ENCODE measurements around the gene GTF3C5.
"Not testable (repeated sequence)": the region's sequence is repeated elsewhere in the genome, so short reads cannot be mapped to it uniquely, and the experiment has no call there.

Gene GTF3C5

DNA sequence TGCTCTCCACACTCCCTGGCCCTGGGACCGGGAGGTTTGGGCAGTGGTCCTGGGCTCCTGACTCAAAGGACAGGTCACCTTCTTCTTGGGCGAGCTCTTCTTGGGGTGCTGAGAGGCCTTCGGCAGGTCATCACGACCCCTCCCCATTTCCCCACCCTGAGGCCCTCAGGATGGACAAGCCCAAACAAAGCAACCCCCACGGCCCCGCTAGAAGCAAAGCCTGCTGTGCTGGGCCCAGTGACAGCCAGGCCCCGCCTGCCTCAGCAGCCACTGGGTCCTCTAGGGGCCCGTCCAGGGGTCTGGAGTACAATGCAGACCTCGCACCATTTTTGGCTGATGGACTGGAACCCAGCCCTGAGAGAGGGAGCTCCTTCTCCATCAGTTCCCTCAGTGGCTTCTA, 52.9 kb downstream of the GTF3C5 start:
- H3K27ac ChIP-seq (ENCODE audit: low read depth, low read length); H3K36me3 ChIP-seq (ENCODE audit: control insufficient read depth, low read length); H3K9me3 ChIP-seq (ENCODE audit: control insufficient read depth, insufficient read depth, low read length); H3K4me3 ChIP-seq (ENCODE audit: low read length); H3K4me1 ChIP-seq (ENCODE audit: control insufficient read depth, low read length); H3K4me2 ChIP-seq (ENCODE audit: low read length); H3K27me3 ChIP-seq (ENCODE audit: control insufficient read depth, low read length); H3K79me2 ChIP-seq (ENCODE audit: control insufficient read depth, low read length); H3F3A ChIP-seq (ENCODE audit: control insufficient read depth, insufficient read depth); H4K20me1 ChIP-seq (ENCODE audit: control insufficient read depth, insufficient read depth, low read depth, low read length); H3K9me2 ChIP-seq (replicated peaks; ENCODE audit: control insufficient read depth, low read length): not testable (repeated sequence)

DNA sequence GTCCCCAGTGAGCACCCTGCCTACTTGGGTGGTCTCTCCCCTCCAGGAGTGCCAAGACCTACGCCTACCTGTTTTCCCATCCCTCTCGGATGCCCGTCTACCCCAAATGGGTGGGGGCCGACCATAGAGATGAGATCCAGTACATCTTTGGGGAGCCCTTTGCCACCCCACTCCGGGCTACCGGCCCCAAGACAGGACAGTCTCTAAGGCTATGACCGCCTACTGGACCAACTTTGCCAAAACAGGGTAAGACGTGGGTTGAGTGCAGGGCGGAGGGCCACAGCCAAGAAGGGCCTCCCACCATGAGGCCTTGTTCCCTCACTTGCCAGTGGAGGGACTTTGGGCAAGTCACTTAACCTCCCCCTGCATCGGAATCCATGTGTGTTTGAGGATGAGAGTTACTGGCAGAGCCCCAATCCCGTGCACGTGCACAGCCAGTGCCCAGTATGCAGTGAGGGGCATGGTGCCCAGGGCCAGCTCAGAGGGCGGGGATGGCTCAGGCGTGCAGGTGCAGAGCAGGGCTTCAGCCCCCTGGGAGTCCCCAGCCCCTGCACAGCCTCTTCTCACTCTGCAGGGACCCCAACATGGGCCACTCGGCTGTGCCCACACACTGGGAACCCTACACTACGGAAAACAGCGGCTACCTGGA, 55.5 kb downstream of the GTF3C5 start:
- not testable (repeated sequence) for H3K79me2 ChIP-seq (ENCODE audit: control insufficient read depth, low read length); H3K4me2 ChIP-seq (ENCODE audit: low read length); H4K20me1 ChIP-seq (ENCODE audit: control insufficient read depth, insufficient read depth, low read depth, low read length); H3K27me3 ChIP-seq (ENCODE audit: control insufficient read depth, low read length); H3K27ac ChIP-seq (ENCODE audit: low read depth, low read length); H3K36me3 ChIP-seq (ENCODE audit: control insufficient read depth, low read length); H3K4me1 ChIP-seq (ENCODE audit: control insufficient read depth, low read length); H3K9me2 ChIP-seq (replicated peaks; ENCODE audit: control insufficient read depth, low read length); H3K4me3 ChIP-seq (ENCODE audit: low read length); H3F3A ChIP-seq (ENCODE audit: control insufficient read depth, insufficient read depth); H3K9me3 ChIP-seq (ENCODE audit: control insufficient read depth, insufficient read depth, low read length)

DNA sequence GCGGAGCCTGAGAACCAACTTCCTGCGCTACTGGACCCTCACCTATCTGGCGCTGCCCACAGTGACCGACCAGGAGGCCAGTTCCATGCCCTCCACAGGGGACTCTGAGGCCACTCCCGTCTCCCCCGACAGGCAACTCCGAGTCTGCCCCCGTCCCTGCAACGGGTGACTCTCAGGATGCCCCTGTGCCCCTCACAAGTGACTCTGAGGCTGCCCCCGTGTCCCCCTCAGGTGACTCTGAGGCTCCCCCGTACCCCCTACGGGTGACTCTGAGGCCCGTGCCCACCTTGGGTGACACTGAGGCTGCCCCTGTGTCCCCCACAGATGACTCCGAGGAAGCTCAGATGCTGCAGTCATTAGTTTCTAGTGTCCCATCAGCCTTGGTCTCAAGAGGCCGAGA, 56.1 kb downstream of the GTF3C5 start:
- H3K4me1 ChIP-seq (ENCODE audit: control insufficient read depth, low read length), result no peaks in the 10 kb centered on the region
- H3K9me3 ChIP-seq (ENCODE audit: control insufficient read depth, insufficient read depth, low read length), result no peaks in the 10 kb centered on the region
- H3F3A ChIP-seq (ENCODE audit: control insufficient read depth, insufficient read depth), result no peaks in the 10 kb centered on the region; the same call in 1 of the 2 replicates
- no peak overlapping the region for H3K4me3 ChIP-seq (ENCODE audit: low read length)
- H3K79me2 ChIP-seq (ENCODE audit: control insufficient read depth, low read length), result no peaks in the 10 kb centered on the region
- no peaks in the 10 kb centered on the region for H3K27me3 ChIP-seq (ENCODE audit: control insufficient read depth, low read length)
- H4K20me1 ChIP-seq (ENCODE audit: control insufficient read depth, insufficient read depth, low read depth, low read length), result no peaks in the 10 kb centered on the region
- H3K9me2 ChIP-seq (replicated peaks; ENCODE audit: control insufficient read depth, low read length), result no peaks in the 10 kb centered on the region
- no peak overlapping the region for H3K27ac ChIP-seq (ENCODE audit: low read depth, low read length)
- no peak overlapping the region for H3K4me2 ChIP-seq (ENCODE audit: low read length)
- TF ChIP-seq, protein P1, sequence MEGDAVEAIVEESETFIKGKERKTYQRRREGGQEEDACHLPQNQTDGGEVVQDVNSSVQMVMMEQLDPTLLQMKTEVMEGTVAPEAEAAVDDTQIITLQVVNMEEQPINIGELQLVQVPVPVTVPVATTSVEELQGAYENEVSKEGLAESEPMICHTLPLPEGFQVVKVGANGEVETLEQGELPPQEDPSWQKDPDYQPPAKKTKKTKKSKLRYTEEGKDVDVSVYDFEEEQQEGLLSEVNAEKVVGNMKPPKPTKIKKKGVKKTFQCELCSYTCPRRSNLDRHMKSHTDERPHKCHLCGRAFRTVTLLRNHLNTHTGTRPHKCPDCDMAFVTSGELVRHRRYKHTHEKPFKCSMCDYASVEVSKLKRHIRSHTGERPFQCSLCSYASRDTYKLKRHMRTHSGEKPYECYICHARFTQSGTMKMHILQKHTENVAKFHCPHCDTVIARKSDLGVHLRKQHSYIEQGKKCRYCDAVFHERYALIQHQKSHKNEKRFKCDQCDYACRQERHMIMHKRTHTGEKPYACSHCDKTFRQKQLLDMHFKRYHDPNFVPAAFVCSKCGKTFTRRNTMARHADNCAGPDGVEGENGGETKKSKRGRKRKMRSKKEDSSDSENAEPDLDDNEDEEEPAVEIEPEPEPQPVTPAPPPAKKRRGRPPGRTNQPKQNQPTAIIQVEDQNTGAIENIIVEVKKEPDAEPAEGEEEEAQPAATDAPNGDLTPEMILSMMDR (IDR thresholded peaks at IDR 0.05; ENCODE audit: low read depth, low read length, poor library complexity, severe bottlenecking), result no peak
- no peak for TF ChIP-seq EZH2phosphoT487 (IDR thresholded peaks at IDR 0.05; ENCODE audit: borderline replicate concordance, low read length)
- no peaks in the 10 kb centered on the region for H3K36me3 ChIP-seq (ENCODE audit: control insufficient read depth, low read length)

DNA sequence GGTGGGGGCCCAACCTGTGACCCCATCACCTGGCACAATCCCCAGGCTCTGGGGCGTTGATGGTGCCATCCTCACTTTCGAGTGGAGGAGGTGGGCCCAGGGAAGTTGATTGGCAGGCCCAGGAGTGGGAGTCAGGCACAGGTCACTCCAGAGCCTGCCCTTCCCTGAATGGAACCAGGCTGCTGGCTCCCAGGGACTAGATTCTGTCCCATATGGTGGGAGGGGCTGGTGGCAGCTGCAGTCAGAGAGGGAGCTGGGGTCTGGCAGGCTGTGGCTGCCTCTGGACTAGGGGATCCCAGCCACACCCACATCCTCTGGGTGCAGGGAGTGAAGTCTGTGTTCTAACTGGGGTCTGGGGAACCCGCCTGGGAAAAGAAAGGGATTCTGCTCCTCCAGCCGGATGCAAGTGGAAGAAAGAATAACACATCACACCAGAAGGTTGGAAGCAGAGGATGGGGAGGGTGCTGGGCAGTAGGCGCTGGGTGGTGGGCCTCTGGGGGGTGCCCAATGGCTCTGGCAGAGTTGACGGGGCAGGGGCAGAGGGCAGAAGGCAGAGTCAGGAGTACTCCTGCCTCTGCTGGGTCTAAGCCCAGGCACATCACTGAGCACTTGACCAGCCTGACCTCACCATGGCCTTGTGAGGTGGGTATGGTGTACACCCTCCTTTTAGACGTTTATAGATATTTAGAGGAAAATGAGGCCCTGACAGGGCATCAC, 56.8 kb downstream of the GTF3C5 start:
- Histone ChIP-seq H3K4me2 (ENCODE audit: low read length) (no peak overlapping the region), H3K36me3 (ENCODE audit: control insufficient read depth, low read length) (no peaks in the 10 kb centered on the region), H3K27me3 (ENCODE audit: control insufficient read depth, low read length) (no peaks in the 10 kb centered on the region), H4K20me1 (ENCODE audit: control insufficient read depth, insufficient read depth, low read depth, low read length) (no peaks in the 10 kb centered on the region), H3K4me1 (ENCODE audit: control insufficient read depth, low read length) (no peaks in the 10 kb centered on the region), H3K4me3 (ENCODE audit: low read length) (no peak overlapping the region), H3K9me3 (ENCODE audit: control insufficient read depth, insufficient read depth, low read length) (no peaks in the 10 kb centered on the region), H3K9me2 (replicated peaks; ENCODE audit: control insufficient read depth, low read length) (no peaks in the 10 kb centered on the region), H3F3A (ENCODE audit: control insufficient read depth, insufficient read depth) (no peaks in the 10 kb centered on the region; the same call in 1 of the 2 replicates), H3K27ac (ENCODE audit: low read depth, low read length) (no peak overlapping the region), H3K79me2 (ENCODE audit: control insufficient read depth, low read length) (no peaks in the 10 kb centered on the region)
- no peak for TF ChIP-seq EZH2phosphoT487 (IDR thresholded peaks at IDR 0.05; ENCODE audit: borderline replicate concordance, low read length)
- TF ChIP-seq, protein P1 (IDR thresholded peaks at IDR 0.05; ENCODE audit: low read depth, low read length, poor library complexity, severe bottlenecking), result no peak

Measured in DOHH2 (cell line).